Stimulated activated CD8-positive, alpha-beta memory T cell treated with anti-CD3 and anti-CD28 coated beads, Interleukin-4, amount 100 ng/mL, for 48 hours (primary cell): Measurements from ENCODE around the gene EPSTI1.
"Not testable (repeated sequence)": the region's sequence is repeated elsewhere in the genome, so short reads cannot be mapped to it uniquely, and the experiment has no call there.

Source experiments
- DNase-seq: peaks from one replicate; pipeline ENCODE4 v3.0.0-alpha.2; 2020

Gene EPSTI1

GRCh38 chr13:43005460-43006236, 13.6 kb upstream of the EPSTI1 start:
- no peak for DNase-seq

- DNase-seq: no peak
Measured at GRCh38 chr13:43003729-43004128, 11.7 kb upstream of the EPSTI1 start.

GRCh38 chr13:43003010-43003409, 11.0 kb upstream of the EPSTI1 start:
- no peak for DNase-seq

GRCh38 chr13:43002021-43002420, 10.0 kb upstream of the EPSTI1 start:
- DNase-seq: no peak

DNA sequence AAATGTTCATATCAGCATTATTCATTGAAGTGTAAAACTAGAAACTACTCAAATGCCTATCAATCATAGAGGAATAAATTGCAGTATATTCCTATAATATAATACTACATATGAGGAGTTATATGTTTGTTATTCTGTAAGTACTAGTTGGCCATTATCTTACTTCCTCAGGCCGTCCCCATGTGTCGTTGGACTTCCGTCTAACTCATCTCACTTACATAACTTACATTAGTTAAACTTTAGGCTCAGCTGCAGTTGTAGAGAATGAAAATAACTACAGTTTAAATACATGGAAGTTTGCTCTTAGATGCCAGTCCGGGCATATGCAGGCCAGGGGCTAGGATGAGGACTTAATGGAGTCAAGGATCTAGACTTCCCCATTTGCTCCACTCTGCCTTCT, 8.6 kb upstream of the EPSTI1 start:
- DNase-seq: no peak

DNA sequence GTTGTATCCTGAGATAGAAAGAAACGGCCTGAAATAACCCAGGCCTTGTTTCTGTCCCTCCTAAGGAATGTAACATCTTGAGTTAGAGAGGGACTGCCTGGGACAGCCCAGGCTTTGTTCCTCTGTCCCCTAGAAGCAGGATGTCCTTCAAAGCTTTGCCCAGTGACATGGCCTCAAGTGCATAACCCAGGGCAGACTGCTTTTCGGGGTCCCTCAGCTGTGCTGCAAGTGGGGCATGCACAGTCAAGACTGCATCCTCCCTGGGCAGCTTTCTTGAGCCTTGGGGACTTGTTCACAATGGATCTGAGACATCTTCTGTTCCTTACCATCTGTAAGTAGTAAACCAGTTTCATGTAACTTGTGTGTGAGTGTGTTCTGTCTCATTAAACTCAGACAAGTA, 7.5 kb upstream of the EPSTI1 start:
- no peak for DNase-seq

DNA sequence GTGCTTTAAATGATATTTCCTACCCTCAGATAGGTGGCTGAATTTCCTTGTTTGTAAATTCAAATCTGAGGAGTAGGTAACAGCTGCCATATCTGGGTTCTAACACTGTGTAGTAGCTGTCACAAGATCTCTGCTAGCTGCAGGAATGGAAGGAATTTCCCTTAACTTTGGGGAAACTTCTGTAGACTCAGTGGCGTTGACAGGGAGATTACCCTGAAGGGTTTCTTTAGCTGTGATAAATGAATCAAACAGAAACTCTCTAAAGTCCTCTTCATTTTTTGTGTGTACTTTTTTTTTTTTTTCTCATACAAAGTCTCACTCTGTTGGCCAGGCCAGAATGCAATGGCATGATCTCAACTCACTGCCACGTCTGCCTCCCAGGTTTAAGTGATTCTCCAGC, 5.3 kb upstream of the EPSTI1 start:
- no peak for DNase-seq

GRCh38 chr13:42996584-42996983, 4.5 kb upstream of the EPSTI1 start:
- no peak for DNase-seq

DNA sequence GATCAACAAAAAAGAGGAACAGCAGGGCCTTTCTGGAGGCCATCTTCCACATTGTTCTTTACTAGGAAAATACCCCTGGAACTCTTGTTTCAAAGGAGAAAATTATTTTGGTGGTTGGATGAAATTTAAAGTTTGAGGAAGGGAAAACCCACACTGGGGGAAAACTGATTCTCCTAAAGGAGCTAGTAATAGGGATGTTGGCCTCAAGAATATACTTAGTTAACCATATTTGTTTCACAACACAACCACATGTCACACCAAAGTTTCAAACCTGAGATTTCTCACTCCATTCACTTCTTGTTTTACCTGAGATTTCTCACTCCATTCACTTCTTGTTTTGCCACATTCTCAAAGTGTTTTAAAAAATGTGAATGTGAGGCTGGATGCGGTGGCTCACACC, 2.8 kb upstream of the EPSTI1 start:
- no peak for DNase-seq

- DNase-seq: no peak
Measured at GRCh38 chr13:42992764-42993122, 702 bp upstream of the EPSTI1 start.

GRCh38 chr13:42991233-42991897, 676 bp downstream of the EPSTI1 start:
- DNase-seq: not testable (repeated sequence)

GRCh38 chr13:42990291-42991232, 1.5 kb downstream of the EPSTI1 start:
- DNase-seq: no peak

DNA sequence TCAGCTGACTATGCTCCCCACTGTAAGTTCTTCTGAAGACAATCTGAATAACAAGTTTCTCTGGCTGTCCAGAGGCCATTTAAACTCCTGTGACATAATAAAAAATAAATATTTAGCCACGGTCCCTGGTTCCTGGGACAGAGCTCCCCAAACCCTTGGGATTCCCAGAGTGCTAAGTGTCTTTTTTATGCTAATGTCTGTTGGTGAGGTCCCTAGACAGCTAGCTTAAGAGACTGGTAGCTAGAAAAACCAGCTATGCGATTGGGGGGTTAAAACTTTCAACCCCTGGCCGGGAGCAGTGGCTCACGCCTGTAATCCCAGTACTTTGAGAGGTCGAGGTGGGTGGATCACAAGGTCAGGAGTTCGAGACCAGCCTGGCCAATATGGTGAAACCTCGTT, 5.9 kb downstream of the EPSTI1 start:
- no peak for DNase-seq

- DNase-seq: no peak
Measured at GRCh38 chr13:42985312-42986175, 6.5 kb downstream of the EPSTI1 start.

GRCh38 chr13:42984691-42985090, 7.3 kb downstream of the EPSTI1 start:
- no peak for DNase-seq

- no peak for DNase-seq
Measured at GRCh38 chr13:42984026-42984425, 8.0 kb downstream of the EPSTI1 start.

GRCh38 chr13:42981853-42982252, 10.2 kb downstream of the EPSTI1 start:
- no peak for DNase-seq

DNA sequence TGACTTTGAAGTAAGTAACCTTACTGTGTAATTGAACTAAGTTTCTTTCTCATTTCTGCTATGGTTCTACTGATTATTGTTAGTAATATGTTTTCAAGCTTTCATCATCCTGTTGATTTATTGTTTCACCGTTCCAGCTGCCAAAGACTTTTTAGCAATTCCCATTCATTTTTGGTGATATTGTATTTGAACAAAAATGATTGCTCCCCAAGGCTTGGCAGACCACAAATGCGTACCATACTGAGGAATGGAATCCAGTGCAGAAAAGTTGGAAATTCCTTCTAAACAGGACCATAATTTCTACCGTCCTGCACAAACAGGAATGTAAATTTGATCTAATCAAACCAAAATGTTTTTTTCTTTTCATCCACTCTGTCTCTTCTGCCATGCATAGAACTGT, 10.7 kb downstream of the EPSTI1 start:
- no peak for DNase-seq

GRCh38 chr13:42977219-42977659, 14.8 kb downstream of the EPSTI1 start:
- DNase-seq: no peak

- DNase-seq: no peak
Measured at GRCh38 chr13:42976066-42976465, 16.0 kb downstream of the EPSTI1 start.

- no peak for DNase-seq
Measured at GRCh38 chr13:42973581-42973980, 18.5 kb downstream of the EPSTI1 start.

- DNase-seq: no peak
Measured at GRCh38 chr13:42971691-42972347, 20.2 kb downstream of the EPSTI1 start.
